ENCODE measurements around the gene CDK14. TPM values are rescaled to one million over a fixed set of nuclear protein-coding genes. Genes with fewer than 3 reads are reported as not detected.

Gene CDK14
- total RNA-seq, 5 donors from 2014 or later (not counting 1 experiment from before 2014, with no cell fraction given): 0.86 to 6.6 (median 1.6) TPM

DNA sequence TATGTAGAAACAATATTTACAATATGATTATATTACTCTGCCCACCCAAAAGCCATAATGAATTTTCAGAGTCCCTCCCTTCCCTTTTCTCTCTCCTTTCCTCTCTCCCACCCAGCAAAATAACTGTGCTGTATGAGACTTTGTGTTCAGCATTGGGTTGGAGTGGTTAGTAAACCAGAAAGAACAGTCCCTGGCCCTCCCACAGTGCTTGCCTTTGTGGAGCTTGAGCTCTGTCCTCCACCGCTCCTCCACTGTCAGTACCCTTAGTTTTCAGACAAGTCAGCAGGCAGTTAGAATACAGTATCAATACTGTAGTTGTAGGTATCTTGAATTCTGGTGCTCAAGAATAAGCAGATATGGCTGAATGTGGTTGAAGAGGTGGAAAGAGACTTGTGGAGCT, 92.7 kb downstream of the CDK14 start:
- Mint-ChIP-seq H3K27me3 (no peaks in the 10 kb centered on the region), H3K4me3 (no peak overlapping the region), H3K4me1 (no peaks in the 10 kb centered on the region), H3K36me3 (no peaks in the 10 kb centered on the region), H3K27ac (no peak overlapping the region), H3K9me3 (no peaks in the 10 kb centered on the region)
- no peak overlapping the region for H3K27ac ChIP-seq (ENCODE audit: low read length)
- no peaks in the 10 kb centered on the region for H3K4me1 ChIP-seq (ENCODE audit: control insufficient read depth in 1 of 2, extremely low read depth in 1 of 2, insufficient read depth in 2 of 2, low read length in 2 of 2)
- ChIA-PET CTCF (interaction anchor here in 1 of 2 donors (0.7 kb wide), 1 partner anchor 10 kb away, joined by 3 read pairs; no protein-coding TSS in a partner anchor), POLR2A (no interaction called here)
- H3K27me3 ChIP-seq (replicated peaks in 1 of 2; ENCODE audit: control insufficient read depth in 2 of 2, extremely low read depth in 1 of 2, insufficient read depth in 2 of 2, low read length in 1 of 2): no peaks in the 10 kb centered on the region
- H3K36me3 ChIP-seq (ENCODE audit: control insufficient read depth in 2 of 2, extremely low read depth in 1 of 2, insufficient read depth in 1 of 2, low read length in 1 of 2): no peaks in the 10 kb centered on the region
- DNase-seq (no peak), ATAC-seq (replicated peaks in 1 of 4) (no peak)
- WGBS (ENCODE audit: insufficient coverage): no CpG with 5 or more reads among the region's 1 CpG
- H3K9me3 ChIP-seq: no peaks in the 10 kb centered on the region
- H3K4me3 ChIP-seq (ENCODE audit: control insufficient read depth in 1 of 2, extremely low read depth in 1 of 2, low read length in 1 of 2): no peak overlapping the region

DNA sequence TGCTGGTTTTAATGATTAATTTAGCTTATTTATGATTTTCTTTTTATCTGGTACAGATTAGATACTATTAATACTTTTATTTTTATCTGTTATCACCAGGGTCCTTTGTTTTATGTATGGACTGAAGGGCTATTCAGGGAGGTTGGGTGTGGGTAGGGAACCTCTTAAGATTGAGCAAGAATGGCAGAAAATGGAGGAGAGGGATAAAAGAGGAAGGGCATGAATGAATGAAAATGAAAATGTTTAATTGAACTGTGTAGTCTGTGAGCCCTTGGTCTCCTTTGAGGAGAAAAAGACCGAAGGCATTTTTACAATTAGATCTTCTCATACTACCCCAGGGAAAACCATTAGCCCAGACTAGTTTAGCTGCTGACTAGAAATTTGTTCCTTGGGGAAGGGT, 93.1 kb downstream of the CDK14 start:
- no peaks in the 10 kb centered on the region for H3K27me3 Mint-ChIP-seq
- Histone ChIP-seq H3K27me3 (replicated peaks in 1 of 2; ENCODE audit: control insufficient read depth in 2 of 2, extremely low read depth in 1 of 2, insufficient read depth in 2 of 2, low read length in 1 of 2) (no peaks in the 10 kb centered on the region), H3K4me3 (ENCODE audit: control insufficient read depth in 1 of 2, extremely low read depth in 1 of 2, low read length in 1 of 2) (no peak overlapping the region), H3K27ac (ENCODE audit: low read length) (no peak overlapping the region), H3K36me3 (ENCODE audit: control insufficient read depth in 2 of 2, extremely low read depth in 1 of 2, insufficient read depth in 1 of 2, low read length in 1 of 2) (no peaks in the 10 kb centered on the region), H3K4me1 (ENCODE audit: control insufficient read depth in 1 of 2, extremely low read depth in 1 of 2, insufficient read depth in 2 of 2, low read length in 2 of 2) (no peaks in the 10 kb centered on the region), H3K9me3 (no peaks in the 10 kb centered on the region)
- DNase-seq (no peak), ATAC-seq (replicated peaks in 1 of 4) (no peak)
- no peaks in the 10 kb centered on the region for H3K9me3 Mint-ChIP-seq
- H3K36me3 Mint-ChIP-seq: no peaks in the 10 kb centered on the region
- no CpG with 5 or more reads among the region's 1 CpG for WGBS (ENCODE audit: insufficient coverage)
- no peak overlapping the region for H3K27ac Mint-ChIP-seq
- ChIA-PET POLR2A (no interaction called here), CTCF (interaction anchor here in 1 of 2 donors (0.7 kb wide), 1 partner anchor 10 kb away, joined by 3 read pairs; no protein-coding TSS in a partner anchor)
- no peak overlapping the region for H3K4me3 Mint-ChIP-seq
- H3K4me1 Mint-ChIP-seq: no peaks in the 10 kb centered on the region

DNA sequence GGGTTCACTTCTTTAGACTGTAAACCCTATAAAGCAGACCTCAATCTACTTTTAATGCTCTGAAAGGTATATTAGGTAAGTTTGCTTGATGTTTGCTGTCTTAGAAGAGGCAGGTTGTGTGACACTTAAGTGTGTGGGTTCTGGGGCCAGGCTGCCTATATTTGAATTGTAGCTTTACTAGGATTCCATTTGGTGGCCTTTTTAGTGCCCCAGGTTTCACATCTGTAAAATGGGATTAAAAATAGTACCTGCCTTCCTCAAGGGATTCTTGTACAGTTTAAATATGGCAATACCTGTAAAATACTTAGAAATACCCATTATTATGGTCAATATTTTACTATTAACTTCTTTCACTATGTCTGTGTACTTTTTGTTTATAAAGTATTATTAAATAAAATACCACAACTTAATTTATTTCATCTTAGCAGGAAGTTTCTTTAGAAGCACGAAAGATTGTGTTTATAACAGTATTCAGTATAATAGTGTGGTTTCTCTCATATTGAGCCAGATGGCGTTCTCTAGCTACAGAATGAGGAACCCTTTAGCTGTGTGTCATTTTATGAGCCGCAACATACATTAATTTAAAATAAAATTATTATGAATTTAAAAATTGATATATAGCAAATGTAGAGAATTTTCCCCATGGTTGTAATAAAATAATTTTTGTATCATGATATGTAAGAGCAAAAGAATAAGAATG, 94.2 kb downstream of the CDK14 start:
- Mint-ChIP-seq H3K36me3 (no peaks in the 10 kb centered on the region), H3K4me1 (no peaks in the 10 kb centered on the region), H3K27ac (no peak overlapping the region), H3K4me3 (no peak overlapping the region), H3K9me3 (no peaks in the 10 kb centered on the region), H3K27me3 (no peaks in the 10 kb centered on the region)
- Histone ChIP-seq H3K4me3 (ENCODE audit: control insufficient read depth in 1 of 2, extremely low read depth in 1 of 2, low read length in 1 of 2) (no peak overlapping the region), H3K4me1 (ENCODE audit: control insufficient read depth in 1 of 2, extremely low read depth in 1 of 2, insufficient read depth in 2 of 2, low read length in 2 of 2) (no peaks in the 10 kb centered on the region), H3K36me3 (ENCODE audit: control insufficient read depth in 2 of 2, extremely low read depth in 1 of 2, insufficient read depth in 1 of 2, low read length in 1 of 2) (no peaks in the 10 kb centered on the region), H3K27ac (ENCODE audit: low read length) (no peak overlapping the region), H3K27me3 (replicated peaks in 1 of 2; ENCODE audit: control insufficient read depth in 2 of 2, extremely low read depth in 1 of 2, insufficient read depth in 2 of 2, low read length in 1 of 2) (no peaks in the 10 kb centered on the region), H3K9me3 (no peaks in the 10 kb centered on the region)
- ChIA-PET CTCF (no interaction called here), POLR2A (no interaction called here)
- DNase-seq (no peak), ATAC-seq (replicated peaks in 1 of 4) (no peak)
- WGBS (ENCODE audit: insufficient coverage): no CpG with 5 or more reads among the region's 3 CpGs

DNA sequence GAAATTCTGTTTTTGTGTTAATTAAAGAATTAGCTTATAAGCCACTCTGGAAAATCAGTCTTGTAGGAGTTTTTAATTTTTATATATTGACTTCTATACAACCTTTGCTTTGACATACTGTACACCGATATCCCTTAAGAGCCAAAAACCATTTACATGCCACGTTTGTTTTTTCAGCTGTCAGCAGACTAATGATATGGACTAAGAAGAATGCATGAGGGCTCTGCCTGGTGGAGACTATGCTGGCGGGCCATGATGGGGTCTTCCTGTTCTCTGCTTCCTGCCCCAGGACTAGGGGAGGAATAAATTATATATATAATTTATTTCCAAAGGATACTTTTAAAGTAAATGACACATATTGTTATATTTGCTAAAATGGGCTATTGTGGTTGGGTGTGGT, 96.3 kb downstream of the CDK14 start:
- Mint-ChIP-seq H3K9me3 (peaks cover 0 to 9% (median 2%) of the 10 kb centered on the region in 3 donors), H3K4me3 (no peak overlapping the region), H3K27ac (no peak overlapping the region), H3K36me3 (no peaks in the 10 kb centered on the region), H3K27me3 (peaks cover 0 to 5% of the 10 kb centered on the region in 2 donors), H3K4me1 (no peaks in the 10 kb centered on the region)
- Histone ChIP-seq H3K4me3 (ENCODE audit: control insufficient read depth in 1 of 2, extremely low read depth in 1 of 2, low read length in 1 of 2) (no peak overlapping the region), H3K36me3 (ENCODE audit: control insufficient read depth in 2 of 2, extremely low read depth in 1 of 2, insufficient read depth in 1 of 2, low read length in 1 of 2) (no peaks in the 10 kb centered on the region), H3K9me3 (no peaks in the 10 kb centered on the region), H3K4me1 (ENCODE audit: control insufficient read depth in 1 of 2, extremely low read depth in 1 of 2, insufficient read depth in 2 of 2, low read length in 2 of 2) (no peaks in the 10 kb centered on the region), H3K27me3 (replicated peaks in 1 of 2; ENCODE audit: control insufficient read depth in 2 of 2, extremely low read depth in 1 of 2, insufficient read depth in 2 of 2, low read length in 1 of 2) (no peaks in the 10 kb centered on the region), H3K27ac (ENCODE audit: low read length) (no peak overlapping the region)
- DNase-seq (no peak), ATAC-seq (replicated peaks in 1 of 4) (no peak)
- CTCF ChIA-PET: no interaction called here
- WGBS (ENCODE audit: insufficient coverage): no CpG with 5 or more reads among the region's 3 CpGs
- POLR2A ChIA-PET: no interaction called here

DNA sequence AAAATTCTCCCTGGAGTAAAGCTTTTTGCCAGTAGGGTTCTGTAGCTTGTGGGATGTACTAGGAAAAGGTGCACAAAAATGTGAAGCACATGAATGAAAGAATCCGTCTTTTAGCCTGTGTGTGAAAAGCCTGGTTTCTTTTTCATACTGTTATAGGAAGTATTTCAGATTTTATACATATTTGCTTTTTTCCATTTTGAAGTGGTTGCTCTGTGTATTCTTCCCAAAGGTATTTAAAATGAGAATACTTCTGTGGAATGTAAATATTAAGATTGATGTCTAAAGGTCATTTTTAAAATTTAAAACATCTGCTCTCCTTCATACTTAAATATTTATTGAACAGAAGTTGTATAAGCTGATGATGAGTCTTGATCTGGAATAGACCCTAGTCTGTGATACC, 96.8 kb downstream of the CDK14 start:
- no peak overlapping the region for H3K4me3 Mint-ChIP-seq
- Histone ChIP-seq H3K9me3 (no peaks in the 10 kb centered on the region), H3K4me1 (ENCODE audit: control insufficient read depth in 1 of 2, extremely low read depth in 1 of 2, insufficient read depth in 2 of 2, low read length in 2 of 2) (no peaks in the 10 kb centered on the region), H3K36me3 (ENCODE audit: control insufficient read depth in 2 of 2, extremely low read depth in 1 of 2, insufficient read depth in 1 of 2, low read length in 1 of 2) (no peaks in the 10 kb centered on the region), H3K27ac (ENCODE audit: low read length) (no peak overlapping the region), H3K27me3 (replicated peaks in 1 of 2; ENCODE audit: control insufficient read depth in 2 of 2, extremely low read depth in 1 of 2, insufficient read depth in 2 of 2, low read length in 1 of 2) (no peaks in the 10 kb centered on the region), H3K4me3 (ENCODE audit: control insufficient read depth in 1 of 2, extremely low read depth in 1 of 2, low read length in 1 of 2) (no peak overlapping the region)
- H3K4me1 Mint-ChIP-seq: no peaks in the 10 kb centered on the region
- no peaks in the 10 kb centered on the region for H3K36me3 Mint-ChIP-seq
- POLR2A ChIA-PET: no interaction called here
- DNase-seq (no peak), ATAC-seq (replicated peaks in 1 of 4) (no peak)
- CTCF ChIA-PET: interaction anchor here in 1 of 2 donors (0.7 kb wide), 1 partner anchor 1260 kb away, joined by 3 read pairs; no protein-coding TSS in a partner anchor
- WGBS (ENCODE audit: insufficient coverage): no CpG with 5 or more reads among the region's 1 CpG
- peaks cover 0 to 9% (median 2%) of the 10 kb centered on the region in 3 donors for H3K9me3 Mint-ChIP-seq
- H3K27ac Mint-ChIP-seq: no peak overlapping the region
- peaks cover 0 to 5% of the 10 kb centered on the region in 2 donors for H3K27me3 Mint-ChIP-seq

DNA sequence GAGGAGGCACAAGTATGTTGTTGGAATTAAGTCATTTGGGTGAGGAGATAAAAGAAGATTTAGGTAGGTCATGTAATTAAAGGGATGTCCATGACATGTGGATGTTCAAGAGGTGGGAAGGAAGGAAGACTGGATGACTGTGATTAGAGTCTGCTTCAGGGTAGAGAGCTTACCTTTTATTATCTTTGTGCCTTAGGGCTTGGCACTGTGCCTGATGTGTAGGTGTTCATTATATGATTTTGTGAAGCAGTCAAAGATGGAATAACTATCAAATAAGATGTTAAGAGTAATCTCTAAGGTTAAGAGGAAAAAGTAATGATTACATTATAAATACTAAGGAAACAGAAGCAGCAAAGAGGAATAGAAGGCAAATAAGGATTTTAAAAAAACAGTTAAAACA, 97.8 kb downstream of the CDK14 start:
- Mint-ChIP-seq H3K27ac (no peak overlapping the region), H3K9me3 (peaks cover 0 to 9% (median 2%) of the 10 kb centered on the region in 3 donors), H3K27me3 (peaks cover 0 to 5% of the 10 kb centered on the region in 2 donors), H3K4me3 (no peak overlapping the region), H3K4me1 (no peaks in the 10 kb centered on the region), H3K36me3 (no peaks in the 10 kb centered on the region)
- ChIA-PET POLR2A (interaction anchor here in 1 of 2 donors (0.7 kb wide), 1 partner anchor 567 kb away, joined by 3 read pairs; no protein-coding TSS in a partner anchor), CTCF (no interaction called here)
- no peak for DNase-seq
- no peak overlapping the region for H3K27ac ChIP-seq (ENCODE audit: low read length)
- H3K4me1 ChIP-seq (ENCODE audit: control insufficient read depth in 1 of 2, extremely low read depth in 1 of 2, insufficient read depth in 2 of 2, low read length in 2 of 2): no peaks in the 10 kb centered on the region
- no peaks in the 10 kb centered on the region for H3K9me3 ChIP-seq
- no peak overlapping the region for H3K4me3 ChIP-seq (ENCODE audit: control insufficient read depth in 1 of 2, extremely low read depth in 1 of 2, low read length in 1 of 2)
- no peak for ATAC-seq (replicated peaks in 1 of 4)
- no peaks in the 10 kb centered on the region for H3K36me3 ChIP-seq (ENCODE audit: control insufficient read depth in 2 of 2, extremely low read depth in 1 of 2, insufficient read depth in 1 of 2, low read length in 1 of 2)
- no peaks in the 10 kb centered on the region for H3K27me3 ChIP-seq (replicated peaks in 1 of 2; ENCODE audit: control insufficient read depth in 2 of 2, extremely low read depth in 1 of 2, insufficient read depth in 2 of 2, low read length in 1 of 2)
